HepG2 (cell line): Measurements from ENCODE around the gene CGGBP1.

ENCODE experiments used
- NR2F6 ChIP-seq, 2 experiments: IDR thresholded peaks; 2 replicates each; pipeline ENCODE4 v1.6.1; 2016; ENCODE audit warnings: antibody characterized with exemption in 1 of 2, mild to moderate bottlenecking in 1 of 2
- POLR2A ChIP-seq, 2 experiments: IDR thresholded peaks; 2 replicates each; pipeline ENCODE4 v1.6.1; 2011; ENCODE audit warnings: low read depth in 2 of 2, low read length in 2 of 2, mild to moderate bottlenecking in 1 of 2, moderate library complexity in 1 of 2; ENCODE audit not compliant: insufficient read depth in 1 of 2
- POLR2AphosphoS5 ChIP-seq: IDR thresholded peaks from 2 replicates; pipeline ENCODE4 v1.6.1; 2012; ENCODE audit warnings: low read depth, low read length
- TAF1 ChIP-seq: sonication (generic); formaldehyde crosslinking; IDR thresholded peaks from 2 replicates; pipeline ENCODE4 v1.4.0; 2020; ENCODE audit warnings: missing genetic modification reagents
- ZIK1 ChIP-seq: sonication (generic); formaldehyde crosslinking; IDR thresholded peaks from 2 replicates; pipeline ENCODE4 v1.5.0; 2020; ENCODE audit warnings: mild to moderate bottlenecking, low read depth, missing genetic modification reagents, borderline replicate concordance
- ZNF431 ChIP-seq: sonication (generic); formaldehyde crosslinking; IDR thresholded peaks from 2 replicates; pipeline ENCODE4 v1.9.0; 2022; ENCODE audit warnings: missing genetic modification reagents, low read depth, mild to moderate bottlenecking, borderline replicate concordance
- ZNF530 ChIP-seq: sonication (generic); formaldehyde crosslinking; IDR thresholded peaks from 2 replicates; pipeline ENCODE4 v1.5.0; 2020; ENCODE audit warnings: low read depth, mild to moderate bottlenecking, missing genetic modification reagents
- TF ChIP-seq, protein P1 (sequence below): sonication (generic); formaldehyde crosslinking; IDR thresholded peaks from 2 replicates; pipeline ENCODE4 v1.4.0; 2020; ENCODE audit warnings: missing genetic modification reagents
- TF ChIP-seq, protein P2 (sequence below): sonication (generic); formaldehyde crosslinking; IDR thresholded peaks from 2 replicates; pipeline ENCODE4 v1.4.0; 2020; ENCODE audit warnings: missing genetic modification reagents

DNA sequence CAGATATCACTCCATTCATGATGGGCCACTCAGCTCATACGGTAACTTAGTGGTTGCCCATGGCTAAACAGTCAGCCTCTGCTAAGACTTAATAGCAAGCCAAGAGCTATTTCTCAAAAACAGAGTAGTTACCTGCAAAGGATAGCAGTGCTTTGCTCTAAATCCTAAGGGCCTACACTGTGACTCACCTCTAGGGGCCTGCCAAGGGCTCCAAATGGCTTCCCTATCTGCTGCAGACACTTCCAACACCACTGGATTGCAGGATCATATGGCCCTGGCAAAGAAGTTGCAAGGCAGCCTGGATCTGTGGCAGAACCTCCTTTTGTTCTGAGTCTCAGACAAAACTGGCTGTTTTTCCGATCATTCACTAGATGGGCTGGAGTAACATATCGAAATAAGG is 17.8 kb downstream of the CGGBP1 start:
- TF ChIP-seq POLR2A (IDR thresholded peaks at IDR 0.05; ENCODE audit: insufficient read depth in 1 of 2, low read depth in 2 of 2, low read length in 2 of 2) (no peak), NR2F6 (IDR thresholded peaks at IDR 0.05) (no peak), NR2F6 (CRISPR knock-in tag; IDR thresholded peaks at IDR 0.05) (no peak), ZIK1 (no peak), TAF1 (CRISPR knock-in tag) (no peak), ZNF431 (CRISPR knock-in tag) (no peak), ZNF530 (CRISPR knock-in tag) (no peak), POLR2AphosphoS5 (no peak)
- TF ChIP-seq, protein P1, sequence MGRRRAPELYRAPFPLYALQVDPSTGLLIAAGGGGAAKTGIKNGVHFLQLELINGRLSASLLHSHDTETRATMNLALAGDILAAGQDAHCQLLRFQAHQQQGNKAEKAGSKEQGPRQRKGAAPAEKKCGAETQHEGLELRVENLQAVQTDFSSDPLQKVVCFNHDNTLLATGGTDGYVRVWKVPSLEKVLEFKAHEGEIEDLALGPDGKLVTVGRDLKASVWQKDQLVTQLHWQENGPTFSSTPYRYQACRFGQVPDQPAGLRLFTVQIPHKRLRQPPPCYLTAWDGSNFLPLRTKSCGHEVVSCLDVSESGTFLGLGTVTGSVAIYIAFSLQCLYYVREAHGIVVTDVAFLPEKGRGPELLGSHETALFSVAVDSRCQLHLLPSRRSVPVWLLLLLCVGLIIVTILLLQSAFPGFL (CRISPR knock-in tag) = no peak
- TF ChIP-seq, protein P2, sequence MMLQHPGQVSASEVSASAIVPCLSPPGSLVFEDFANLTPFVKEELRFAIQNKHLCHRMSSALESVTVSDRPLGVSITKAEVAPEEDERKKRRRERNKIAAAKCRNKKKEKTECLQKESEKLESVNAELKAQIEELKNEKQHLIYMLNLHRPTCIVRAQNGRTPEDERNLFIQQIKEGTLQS (CRISPR knock-in tag) = no peak
